ENCODE results near the gene SMG9.

SMG9 gene

GRCh38 chr19:43739439-43740235 is 15.1 kb downstream of the SMG9 start:
- TF ChIP-seq EGR1 (IDR thresholded peaks at IDR 0.05) (no peak), TEAD4 (IDR thresholded peaks at IDR 0.05) (peak; percentile 20; the same call in 1 of the 2 replicates), TAF1 (IDR thresholded peaks at IDR 0.05; ENCODE audit: low read depth) (no peak), TCF12 (IDR thresholded peaks at IDR 0.05; ENCODE audit: low read depth) (no peak), EP300 (IDR thresholded peaks at IDR 0.05; ENCODE audit: borderline replicate concordance) (no peak), FOXM1 (IDR thresholded peaks at IDR 0.05; ENCODE audit: borderline replicate concordance, low read depth) (no peak), CEBPB (IDR thresholded peaks at IDR 0.05) (no peak), RAD21 (IDR thresholded peaks at IDR 0.05; ENCODE audit: low read depth) (no peak), YY1 (IDR thresholded peaks at IDR 0.05; ENCODE audit: low read depth) (no peak)
- TF ChIP-seq, protein P1, sequence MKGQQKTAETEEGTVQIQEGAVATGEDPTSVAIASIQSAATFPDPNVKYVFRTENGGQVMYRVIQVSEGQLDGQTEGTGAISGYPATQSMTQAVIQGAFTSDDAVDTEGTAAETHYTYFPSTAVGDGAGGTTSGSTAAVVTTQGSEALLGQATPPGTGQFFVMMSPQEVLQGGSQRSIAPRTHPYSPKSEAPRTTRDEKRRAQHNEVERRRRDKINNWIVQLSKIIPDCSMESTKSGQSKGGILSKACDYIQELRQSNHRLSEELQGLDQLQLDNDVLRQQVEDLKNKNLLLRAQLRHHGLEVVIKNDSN (IDR thresholded peaks at IDR 0.05), result no peak
- TF ChIP-seq, protein P2, sequence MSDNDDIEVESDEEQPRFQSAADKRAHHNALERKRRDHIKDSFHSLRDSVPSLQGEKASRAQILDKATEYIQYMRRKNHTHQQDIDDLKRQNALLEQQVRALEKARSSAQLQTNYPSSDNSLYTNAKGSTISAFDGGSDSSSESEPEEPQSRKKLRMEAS (IDR thresholded peaks at IDR 0.05), result peak; percentile 40; the same call in 1 of the 2 replicates

DNA sequence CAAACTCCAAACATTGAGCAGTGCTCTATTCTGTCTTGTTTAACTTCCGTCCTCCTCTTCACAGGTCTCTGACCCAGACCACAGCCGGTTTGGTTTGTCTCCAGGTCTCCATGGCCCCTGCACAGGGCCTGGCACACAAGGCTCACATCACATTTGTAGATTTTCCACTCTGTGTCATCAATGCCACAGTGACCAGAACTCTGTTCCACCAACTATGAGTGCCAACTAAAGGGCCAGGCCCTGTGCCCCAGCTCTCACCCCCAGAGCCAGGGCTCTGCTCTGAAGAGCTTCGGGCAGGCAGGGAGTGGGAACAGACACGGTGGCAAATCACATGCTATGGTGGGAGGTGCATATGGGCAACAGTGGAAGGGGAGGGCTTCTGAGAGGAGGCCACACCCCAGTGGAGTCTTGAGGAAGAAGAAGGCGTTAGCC is 16.0 kb downstream of the SMG9 start:
- TF ChIP-seq, protein P3, sequence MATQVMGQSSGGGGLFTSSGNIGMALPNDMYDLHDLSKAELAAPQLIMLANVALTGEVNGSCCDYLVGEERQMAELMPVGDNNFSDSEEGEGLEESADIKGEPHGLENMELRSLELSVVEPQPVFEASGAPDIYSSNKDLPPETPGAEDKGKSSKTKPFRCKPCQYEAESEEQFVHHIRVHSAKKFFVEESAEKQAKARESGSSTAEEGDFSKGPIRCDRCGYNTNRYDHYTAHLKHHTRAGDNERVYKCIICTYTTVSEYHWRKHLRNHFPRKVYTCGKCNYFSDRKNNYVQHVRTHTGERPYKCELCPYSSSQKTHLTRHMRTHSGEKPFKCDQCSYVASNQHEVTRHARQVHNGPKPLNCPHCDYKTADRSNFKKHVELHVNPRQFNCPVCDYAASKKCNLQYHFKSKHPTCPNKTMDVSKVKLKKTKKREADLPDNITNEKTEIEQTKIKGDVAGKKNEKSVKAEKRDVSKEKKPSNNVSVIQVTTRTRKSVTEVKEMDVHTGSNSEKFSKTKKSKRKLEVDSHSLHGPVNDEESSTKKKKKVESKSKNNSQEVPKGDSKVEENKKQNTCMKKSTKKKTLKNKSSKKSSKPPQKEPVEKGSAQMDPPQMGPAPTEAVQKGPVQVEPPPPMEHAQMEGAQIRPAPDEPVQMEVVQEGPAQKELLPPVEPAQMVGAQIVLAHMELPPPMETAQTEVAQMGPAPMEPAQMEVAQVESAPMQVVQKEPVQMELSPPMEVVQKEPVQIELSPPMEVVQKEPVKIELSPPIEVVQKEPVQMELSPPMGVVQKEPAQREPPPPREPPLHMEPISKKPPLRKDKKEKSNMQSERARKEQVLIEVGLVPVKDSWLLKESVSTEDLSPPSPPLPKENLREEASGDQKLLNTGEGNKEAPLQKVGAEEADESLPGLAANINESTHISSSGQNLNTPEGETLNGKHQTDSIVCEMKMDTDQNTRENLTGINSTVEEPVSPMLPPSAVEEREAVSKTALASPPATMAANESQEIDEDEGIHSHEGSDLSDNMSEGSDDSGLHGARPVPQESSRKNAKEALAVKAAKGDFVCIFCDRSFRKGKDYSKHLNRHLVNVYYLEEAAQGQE (IDR thresholded peaks at IDR 0.05; ENCODE audit: low read depth), result no peak
- TF ChIP-seq RAD21 (IDR thresholded peaks at IDR 0.05; ENCODE audit: low read depth) (no peak), CREB1 (IDR thresholded peaks at IDR 0.05; ENCODE audit: low read depth) (no peak), TEAD4 (IDR thresholded peaks at IDR 0.05) (no peak), EP300 (IDR thresholded peaks at IDR 0.05; ENCODE audit: borderline replicate concordance) (no peak), EGR1 (IDR thresholded peaks at IDR 0.05) (no peak), FOXM1 (IDR thresholded peaks at IDR 0.05; ENCODE audit: borderline replicate concordance, low read depth) (no peak), ZBTB7A (IDR thresholded peaks at IDR 0.05; ENCODE audit: low read depth) (no peak)
- TF ChIP-seq, protein P1 (IDR thresholded peaks at IDR 0.05), result no peak

GRCh38 chr19:43735957-43736356 is 18.8 kb downstream of the SMG9 start:
- no peak for TF ChIP-seq ZBTB7A (IDR thresholded peaks at IDR 0.05; ENCODE audit: low read depth)
- no peak for TF ChIP-seq TCF12 (IDR thresholded peaks at IDR 0.05; ENCODE audit: low read depth)
- no peak for TF ChIP-seq EGR1 (IDR thresholded peaks at IDR 0.05)
- TF ChIP-seq, protein P1 (IDR thresholded peaks at IDR 0.05), result no peak
- no peak for TF ChIP-seq EP300 (IDR thresholded peaks at IDR 0.05; ENCODE audit: borderline replicate concordance)
- no peak for TF ChIP-seq CEBPB (IDR thresholded peaks at IDR 0.05)
- no peak for TF ChIP-seq TAF1 (IDR thresholded peaks at IDR 0.05; ENCODE audit: low read depth)
- TF ChIP-seq CREB1 (IDR thresholded peaks at IDR 0.05; ENCODE audit: low read depth), result no peak
- TF ChIP-seq, protein P3 (IDR thresholded peaks at IDR 0.05; ENCODE audit: low read depth), result no peak

DNA sequence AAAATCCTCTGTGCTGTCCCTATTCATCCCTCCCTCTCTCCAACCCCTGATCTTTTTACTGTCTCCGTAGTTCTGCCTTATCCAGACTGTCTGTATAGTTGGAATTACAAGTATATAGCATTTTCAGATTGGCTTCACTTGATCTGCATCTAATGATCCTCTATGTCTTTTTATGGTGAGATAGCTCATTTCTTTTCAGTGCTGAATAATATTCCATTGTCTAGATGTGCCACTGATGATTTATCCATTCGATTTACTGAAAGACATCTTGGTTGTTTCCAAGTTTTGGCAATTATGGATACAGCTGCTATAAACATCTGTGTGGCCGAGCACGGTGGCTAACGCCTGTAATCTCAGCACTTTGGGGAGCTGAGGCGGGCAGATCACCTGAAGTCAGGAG is 19.7 kb downstream of the SMG9 start:
- TF ChIP-seq RAD21 (IDR thresholded peaks at IDR 0.05; ENCODE audit: low read depth), result no peak
- TF ChIP-seq NFIC (IDR thresholded peaks at IDR 0.05), result no peak
- TF ChIP-seq, protein P1 (IDR thresholded peaks at IDR 0.05), result no peak
- TF ChIP-seq CREB1 (IDR thresholded peaks at IDR 0.05; ENCODE audit: low read depth), result no peak
- TF ChIP-seq TAF1 (IDR thresholded peaks at IDR 0.05; ENCODE audit: low read depth), result no peak
- no peak for TF ChIP-seq FOXM1 (IDR thresholded peaks at IDR 0.05; ENCODE audit: borderline replicate concordance, low read depth)
- no peak for TF ChIP-seq EP300 (IDR thresholded peaks at IDR 0.05; ENCODE audit: borderline replicate concordance)

GRCh38 chr19:43731846-43732245 is 22.9 kb downstream of the SMG9 start:
- no peak for TF ChIP-seq CREB1 (IDR thresholded peaks at IDR 0.05; ENCODE audit: low read depth)
- TF ChIP-seq EP300 (IDR thresholded peaks at IDR 0.05; ENCODE audit: borderline replicate concordance), result no peak
- no peak for TF ChIP-seq YY1 (IDR thresholded peaks at IDR 0.05; ENCODE audit: low read depth)
- no peak for TF ChIP-seq TEAD4 (IDR thresholded peaks at IDR 0.05)
- no peak for TF ChIP-seq TAF1 (IDR thresholded peaks at IDR 0.05; ENCODE audit: low read depth)
- no peak for TF ChIP-seq FOXM1 (IDR thresholded peaks at IDR 0.05; ENCODE audit: borderline replicate concordance, low read depth)
- TF ChIP-seq, protein P1 (IDR thresholded peaks at IDR 0.05), result no peak
- TF ChIP-seq TCF12 (IDR thresholded peaks at IDR 0.05; ENCODE audit: low read depth), result no peak
- no peak for TF ChIP-seq RAD21 (IDR thresholded peaks at IDR 0.05; ENCODE audit: low read depth)
- no peak for TF ChIP-seq NFIC (IDR thresholded peaks at IDR 0.05)
